GM12864 (cell line): ENCODE results near the gene ITM2B.

Experiments used
- DNase-seq: peaks from one replicate; pipeline ENCODE4 v3.0.0-alpha.2; 2011; ENCODE audit warnings: low read depth
- H3K4me3 ChIP-seq: 2 replicates; pipeline ENCODE4 v1.5.1; 2011; ENCODE audit warnings: mild to moderate bottlenecking, low read depth, low read length, control low read depth
- CTCF ChIP-seq: IDR thresholded peaks from 2 replicates; pipeline ENCODE4 v1.5.1; 2011; ENCODE audit warnings: low read depth, mild to moderate bottlenecking, moderate library complexity, low read length, control low read depth, inconsistent platforms; ENCODE audit errors: missing control alignments

Gene ITM2B

DNA sequence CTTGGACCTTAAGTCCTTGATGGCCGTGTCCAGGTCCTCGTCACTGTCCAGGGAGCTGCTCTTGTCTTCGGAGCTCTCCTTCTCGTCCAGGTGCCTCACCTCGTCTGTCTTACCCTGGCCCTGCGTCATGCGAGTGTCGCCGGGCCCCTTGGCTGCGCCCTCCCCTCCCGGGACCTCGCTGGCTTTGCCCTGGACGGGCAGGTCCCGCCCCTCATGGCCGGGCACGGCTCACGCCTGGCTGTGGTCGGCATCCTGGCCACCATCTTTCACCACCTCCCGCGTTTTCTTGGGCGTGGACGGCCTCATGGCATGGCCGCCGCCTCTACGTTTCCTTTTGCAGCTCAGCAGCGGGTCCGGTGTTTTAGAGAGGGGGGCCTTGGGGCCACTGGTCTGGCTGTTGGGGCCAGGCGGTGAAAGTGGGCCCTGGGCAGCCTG, 85.4 kb downstream of the ITM2B start:
- no peak overlapping the region for H3K4me3 ChIP-seq
- DNase-seq: no peak
- no peak for TF ChIP-seq CTCF

GRCh38 chr13:48318821-48319511, 86.0 kb downstream of the ITM2B start:
- DNase-seq: no peak
- no peak overlapping the region for H3K4me3 ChIP-seq
- TF ChIP-seq CTCF: no peak
